ENCODE data around the gene PRKD1.
"Not testable (repeated sequence)": the region's sequence is repeated elsewhere in the genome, so short reads cannot be mapped to it uniquely, and the experiment has no call there.

The PRKD1 gene

GRCh38 chr14:29735459-29735858 lies 192.2 kb downstream of the PRKD1 start:
- DNase-seq, result no peak

DNA sequence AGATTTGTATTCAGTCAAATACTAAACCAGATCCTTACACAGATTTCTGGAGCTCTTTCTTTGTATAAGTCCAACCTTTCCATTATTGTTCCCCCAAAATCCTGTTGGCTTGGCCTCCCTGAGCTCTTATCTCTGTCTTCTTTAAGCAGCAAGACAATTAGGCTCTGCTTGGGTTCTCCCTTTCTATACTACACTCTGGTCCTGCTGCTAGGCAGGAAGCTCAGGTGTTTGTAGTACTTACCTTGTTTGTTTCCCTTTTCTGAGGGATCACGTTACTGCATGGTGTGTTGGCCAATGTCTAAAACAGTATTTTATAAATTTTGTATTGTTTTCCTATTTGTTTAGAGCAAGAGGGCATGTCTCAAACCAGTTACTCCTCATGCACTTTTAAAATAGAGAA lies 192.9 kb downstream of the PRKD1 start:
- DNase-seq, result no peak

DNA sequence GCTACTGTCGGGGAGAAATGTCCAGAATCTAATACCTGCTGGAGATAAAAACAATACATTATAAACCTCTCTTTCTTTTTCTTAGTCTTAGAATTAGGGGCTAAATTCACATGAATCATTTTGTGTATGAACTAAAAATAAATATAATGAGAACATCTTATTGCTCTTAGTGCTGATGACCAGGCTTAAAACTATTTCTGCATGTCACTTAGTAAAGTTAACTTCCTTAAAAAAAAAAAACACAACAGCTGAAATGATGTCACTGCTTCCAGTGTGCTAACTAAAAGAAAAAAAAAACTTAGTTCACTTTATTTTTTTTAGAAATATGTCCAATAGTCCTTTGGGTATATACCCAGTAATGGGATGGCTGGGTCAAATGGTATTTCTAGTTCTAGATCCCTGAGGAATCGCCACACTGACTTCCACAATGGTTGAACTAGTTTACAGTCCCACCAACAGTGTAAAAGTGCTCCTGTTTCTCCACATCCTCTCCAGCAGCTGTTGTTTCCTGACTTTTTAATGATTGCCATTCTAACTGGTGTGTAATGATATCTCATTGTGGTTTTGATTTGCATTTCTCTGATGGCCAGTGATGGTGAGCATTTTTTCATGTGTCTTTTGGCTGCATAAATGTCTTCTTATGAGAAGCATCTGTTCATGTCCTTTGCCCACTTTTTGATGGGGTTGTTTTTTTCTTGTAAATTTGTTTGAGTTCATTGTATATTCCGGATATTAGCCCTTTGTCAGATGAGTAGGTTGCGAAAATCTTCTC lies 200.9 kb downstream of the PRKD1 start:
- not testable (repeated sequence) for DNase-seq

- DNase-seq, result no peak
These were observed 202.7 kb downstream of the PRKD1 start for GRCh38 chr14:29724991-29725390.

DNA sequence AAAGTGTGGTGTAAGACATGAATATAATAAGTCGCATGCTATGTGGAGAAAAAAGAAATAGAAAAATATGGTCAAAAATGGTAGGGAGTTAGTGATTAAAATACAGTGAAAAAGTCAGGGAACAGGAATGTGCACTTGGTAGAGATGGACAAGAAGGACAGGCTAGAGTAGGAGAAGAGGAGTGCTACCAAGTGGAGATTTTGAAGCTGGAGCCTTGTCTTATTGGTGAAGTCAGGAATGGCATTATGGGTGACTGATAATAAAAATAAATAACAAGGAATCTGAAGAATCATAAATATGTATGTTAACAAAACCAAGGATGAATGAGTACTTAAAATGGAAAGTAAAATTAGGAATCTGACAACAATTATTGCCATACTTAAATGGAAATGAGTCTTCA lies 204.8 kb downstream of the PRKD1 start:
- DNase-seq, result no peak

DNA sequence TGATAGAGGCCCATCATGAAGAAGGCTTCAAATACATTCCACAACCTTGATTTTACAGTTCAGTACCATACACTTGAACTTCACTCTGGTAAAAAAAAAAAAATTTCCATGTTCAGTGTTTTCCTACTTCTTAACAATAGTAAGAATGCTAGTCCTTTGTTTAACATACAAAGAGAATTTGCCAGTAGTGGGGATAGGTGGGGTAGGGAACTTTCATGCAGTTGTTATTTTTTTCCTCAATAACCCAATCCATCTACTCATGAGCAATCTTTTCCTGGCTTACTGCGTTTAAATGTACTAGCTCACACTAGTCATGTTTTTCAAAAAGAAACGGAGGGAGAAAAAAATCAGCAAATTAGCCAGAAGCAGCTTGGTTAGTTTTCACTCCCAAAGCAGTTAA lies 206.1 kb downstream of the PRKD1 start:
- DNase-seq, result no peak

DNA sequence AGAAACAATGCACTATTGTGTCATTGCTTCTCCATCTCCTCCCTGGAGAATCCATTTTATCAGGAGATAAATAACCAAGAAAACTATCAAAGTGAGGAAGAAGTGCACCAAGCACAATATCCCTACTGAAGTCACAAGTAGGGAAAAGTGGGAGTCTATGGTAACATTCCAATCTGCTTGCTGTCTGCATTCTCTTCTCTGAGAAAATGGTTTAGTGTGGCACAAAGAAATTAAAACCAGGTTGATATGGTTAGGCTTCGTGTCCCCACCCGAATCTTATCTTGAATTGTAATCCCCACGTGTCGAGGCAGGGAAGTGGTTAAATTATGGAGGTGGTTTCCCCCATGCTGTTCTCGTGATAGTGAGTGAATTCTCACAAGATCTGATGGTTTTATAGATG lies 209.7 kb downstream of the PRKD1 start:
- DNase-seq, result no peak

- no peak for DNase-seq
These were observed 211.5 kb downstream of the PRKD1 start for GRCh38 chr14:29716150-29716549.

DNA sequence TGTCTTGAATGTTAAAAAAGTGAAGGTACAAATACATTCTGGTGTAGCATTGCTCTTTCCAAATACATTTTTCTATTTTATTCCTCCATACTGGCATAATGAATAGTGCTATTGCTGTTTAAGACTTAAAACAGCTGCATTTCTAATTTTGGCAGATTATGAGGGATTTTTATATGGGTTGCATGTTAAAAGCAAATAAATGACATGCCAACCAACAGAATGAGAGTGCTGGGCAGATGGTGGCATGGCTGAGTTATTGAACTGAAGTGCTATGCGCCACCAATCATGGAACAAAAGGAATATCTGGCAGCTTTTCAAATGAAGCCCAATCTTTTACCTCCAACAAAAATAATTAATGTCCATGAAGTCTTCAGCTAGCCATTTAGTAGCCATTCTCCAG lies 215.0 kb downstream of the PRKD1 start:
- no peak for DNase-seq

GRCh38 chr14:29710015-29710414 lies 217.6 kb downstream of the PRKD1 start:
- DNase-seq, result no peak

DNA sequence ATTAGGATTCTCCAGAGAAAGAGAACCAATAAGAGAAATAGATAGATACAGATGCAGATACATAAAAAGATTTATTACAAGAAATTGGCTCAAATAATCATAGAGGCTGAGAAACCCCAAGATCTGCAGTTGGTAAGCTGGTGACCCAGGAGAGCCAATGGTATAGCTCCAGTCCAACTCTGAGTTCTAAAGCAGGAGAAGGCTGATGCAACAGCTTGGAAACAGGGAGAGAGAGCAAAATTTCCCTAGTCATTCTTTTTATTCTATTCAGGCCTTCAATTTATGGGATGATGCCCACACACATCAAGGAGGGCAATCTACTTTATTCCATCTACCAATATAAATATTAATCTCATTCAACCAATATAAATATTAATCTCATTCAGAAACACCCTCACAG lies 218.2 kb downstream of the PRKD1 start:
- DNase-seq, result no peak

DNA sequence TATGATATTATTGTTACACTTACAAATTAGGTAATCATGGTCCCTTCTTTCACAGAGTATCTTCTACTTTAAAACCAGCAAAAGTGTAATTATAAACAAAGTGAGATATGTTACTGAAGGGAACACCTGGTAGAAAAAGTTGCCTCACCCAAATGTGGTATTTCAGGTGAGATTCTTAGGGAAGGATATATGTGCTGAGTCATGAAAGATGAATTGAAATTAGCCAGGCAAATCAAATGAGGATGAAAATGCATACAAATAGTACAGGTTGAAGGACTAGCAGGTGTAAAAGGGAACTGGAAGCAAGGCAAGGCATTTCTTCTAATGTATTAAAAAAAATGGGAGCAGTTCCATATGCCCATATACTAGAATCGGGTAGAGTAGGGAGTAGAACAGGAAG lies 220.9 kb downstream of the PRKD1 start:
- no peak for DNase-seq

GRCh38 chr14:29705801-29706200 lies 221.8 kb downstream of the PRKD1 start:
- no peak for DNase-seq

DNA sequence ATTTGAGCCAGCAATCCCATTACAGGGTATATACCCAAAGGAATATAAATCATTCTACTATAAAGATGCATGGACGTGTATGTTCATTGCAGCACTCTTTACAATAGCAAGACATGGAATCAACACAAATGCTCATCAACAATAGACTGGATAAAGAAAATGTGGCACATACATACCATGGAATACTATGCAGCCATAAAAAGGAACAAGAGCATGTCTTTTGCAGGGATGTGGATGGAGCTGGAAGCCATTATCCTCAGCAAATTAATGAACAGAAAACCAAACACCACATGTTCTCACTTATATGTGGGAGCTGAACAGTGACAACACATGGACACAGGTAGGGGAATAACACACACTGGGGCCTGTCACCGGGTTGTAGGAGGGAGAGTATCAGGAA lies 238.1 kb downstream of the PRKD1 start:
- not testable (repeated sequence) for DNase-seq

- no peak for DNase-seq
These were observed 239.8 kb downstream of the PRKD1 start for GRCh38 chr14:29687866-29688265.

- no peak for DNase-seq
These were observed 240.4 kb downstream of the PRKD1 start for GRCh38 chr14:29687071-29687765.

DNA sequence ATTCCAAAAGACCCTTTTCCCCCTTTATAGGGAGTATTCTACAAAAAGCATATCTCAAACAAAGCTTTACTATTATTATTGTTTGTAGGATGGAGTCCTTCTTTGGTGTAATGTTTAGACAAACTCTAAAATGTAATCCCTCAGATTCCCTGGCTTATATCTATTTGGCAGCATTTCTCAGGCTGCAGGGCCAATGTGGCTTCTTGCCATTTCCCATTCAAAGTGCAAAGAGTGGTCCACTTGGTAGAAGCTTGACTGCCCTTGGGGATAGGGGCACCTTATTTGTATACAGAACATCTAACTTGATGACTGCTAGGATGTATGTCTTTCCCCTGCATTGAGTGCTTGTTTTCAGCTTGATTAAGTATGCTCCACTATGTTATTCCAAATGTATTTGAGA lies 242.7 kb downstream of the PRKD1 start:
- DNase-seq, result no peak

DNA sequence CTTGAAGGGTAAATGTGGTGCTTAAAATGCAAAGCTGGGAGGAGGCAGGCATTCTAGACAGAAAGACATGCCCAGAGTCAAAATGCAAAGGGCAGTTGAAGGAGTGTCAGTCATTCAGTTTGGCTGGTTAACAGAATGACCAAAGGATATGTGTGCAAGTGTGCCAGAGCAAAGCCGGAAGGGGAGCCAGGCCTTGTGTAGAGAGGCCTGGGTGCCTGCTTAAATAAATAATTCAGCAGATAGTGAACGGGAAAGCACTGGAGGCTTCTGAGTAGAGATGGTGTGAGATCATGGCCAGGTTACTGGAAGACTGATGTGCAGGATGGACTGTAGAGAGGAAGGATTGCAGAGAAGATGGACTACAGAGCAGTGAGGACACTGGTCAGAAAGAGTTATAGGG lies 244.9 kb downstream of the PRKD1 start:
- no peak for DNase-seq

GRCh38 chr14:29681316-29681715 lies 246.3 kb downstream of the PRKD1 start:
- no peak for DNase-seq

GRCh38 chr14:29674566-29675285 lies 252.9 kb downstream of the PRKD1 start:
- DNase-seq, result peak; percentile 13

- DNase-seq, result no peak
These were observed 254.8 kb downstream of the PRKD1 start for GRCh38 chr14:29672831-29673230.

DNA sequence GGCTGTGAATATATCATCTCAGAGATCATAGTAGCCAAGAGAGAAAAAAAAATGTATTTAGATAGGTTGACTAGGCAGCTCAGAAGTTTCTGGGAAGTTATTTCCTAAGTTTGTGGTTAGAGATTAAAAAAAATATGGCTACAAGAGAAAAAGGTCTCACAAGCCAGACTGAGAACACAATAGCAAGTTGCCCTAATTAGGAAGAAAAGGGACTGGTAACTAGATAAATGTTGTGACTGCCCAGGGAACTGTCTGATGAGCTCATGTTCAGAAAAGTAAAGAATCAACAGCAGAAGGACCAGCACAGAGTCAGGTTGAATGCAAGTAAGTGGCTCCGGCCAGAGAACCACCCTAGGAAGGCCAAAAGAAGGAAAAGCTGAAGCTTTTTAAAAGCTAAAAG lies 256.6 kb downstream of the PRKD1 start:
- DNase-seq, result peak; percentile 20

DNA sequence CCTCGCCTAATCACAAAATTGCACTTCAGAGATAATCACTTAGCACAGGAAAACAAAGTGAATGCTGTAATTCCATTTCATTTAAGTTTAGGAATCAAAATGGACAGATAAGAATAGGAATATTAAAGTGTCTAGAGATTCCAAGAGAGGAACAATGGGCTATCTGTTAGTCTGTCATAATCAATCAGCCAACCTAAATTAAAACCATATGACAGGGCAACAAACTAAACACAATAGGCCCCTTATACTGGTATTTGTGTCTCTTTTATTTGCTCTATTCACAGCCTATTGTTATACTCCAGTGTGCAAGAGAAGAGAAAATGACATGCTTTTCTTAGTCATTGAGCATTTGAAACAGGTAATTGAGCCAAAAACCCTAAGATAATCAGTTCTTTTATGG lies 259.4 kb downstream of the PRKD1 start:
- peak; percentile 48 for DNase-seq

DNA sequence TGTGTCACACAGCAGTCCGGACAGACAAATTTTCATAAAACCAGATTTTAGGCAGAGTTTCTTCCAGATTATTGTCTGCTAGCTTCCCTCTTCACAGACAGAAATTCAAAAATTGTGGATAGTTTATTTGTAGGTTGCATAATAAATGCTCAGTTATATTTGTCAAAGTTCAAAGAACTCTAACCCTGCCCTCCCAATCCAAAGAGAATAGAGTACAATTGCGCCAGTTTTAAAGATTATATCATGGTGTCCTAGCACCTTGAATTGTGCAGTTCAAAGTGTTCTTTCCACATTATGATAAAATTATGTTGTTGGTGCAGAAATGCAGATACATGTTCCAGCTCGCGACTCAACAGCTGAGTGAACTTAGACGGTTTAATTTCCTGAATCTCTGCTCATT lies 263.1 kb downstream of the PRKD1 start:
- no peak for DNase-seq
